ENCODE data around the gene SHISA4. TPM values are rescaled to one million over a fixed set of nuclear protein-coding genes. Genes with fewer than 3 reads are reported as not detected.

The SHISA4 gene
- total RNA-seq, 4 donors from 2014 or later = 13.9 to 29.7 (median 15.9) TPM

- TF ChIP-seq CTCF (IDR thresholded peaks at IDR 0.05; ENCODE audit: low read depth) = no peak
Observed at GRCh38 chr1:201889090-201889968, 631 bp downstream of the SHISA4 start.

GRCh38 chr1:201890223-201890622, 1.5 kb downstream of the SHISA4 start:
- no peak for TF ChIP-seq CTCF (IDR thresholded peaks at IDR 0.05; ENCODE audit: low read depth)

- no peak for TF ChIP-seq CTCF (IDR thresholded peaks at IDR 0.05; ENCODE audit: low read depth)
Observed at GRCh38 chr1:201890806-201891450, 2.2 kb downstream of the SHISA4 start.

GRCh38 chr1:201891451-201892045, 2.9 kb downstream of the SHISA4 start:
- TF ChIP-seq CTCF (IDR thresholded peaks at IDR 0.05; ENCODE audit: low read depth) = no peak

- no peak for TF ChIP-seq CTCF (IDR thresholded peaks at IDR 0.05; ENCODE audit: low read depth)
Observed at GRCh38 chr1:201892211-201892610, 3.5 kb downstream of the SHISA4 start.

GRCh38 chr1:201893431-201893830, 4.7 kb downstream of the SHISA4 start:
- no peak for TF ChIP-seq CTCF (IDR thresholded peaks at IDR 0.05; ENCODE audit: low read depth)
